ENCODE results near the gene H2AZ2.

H2AZ2 gene

DNA sequence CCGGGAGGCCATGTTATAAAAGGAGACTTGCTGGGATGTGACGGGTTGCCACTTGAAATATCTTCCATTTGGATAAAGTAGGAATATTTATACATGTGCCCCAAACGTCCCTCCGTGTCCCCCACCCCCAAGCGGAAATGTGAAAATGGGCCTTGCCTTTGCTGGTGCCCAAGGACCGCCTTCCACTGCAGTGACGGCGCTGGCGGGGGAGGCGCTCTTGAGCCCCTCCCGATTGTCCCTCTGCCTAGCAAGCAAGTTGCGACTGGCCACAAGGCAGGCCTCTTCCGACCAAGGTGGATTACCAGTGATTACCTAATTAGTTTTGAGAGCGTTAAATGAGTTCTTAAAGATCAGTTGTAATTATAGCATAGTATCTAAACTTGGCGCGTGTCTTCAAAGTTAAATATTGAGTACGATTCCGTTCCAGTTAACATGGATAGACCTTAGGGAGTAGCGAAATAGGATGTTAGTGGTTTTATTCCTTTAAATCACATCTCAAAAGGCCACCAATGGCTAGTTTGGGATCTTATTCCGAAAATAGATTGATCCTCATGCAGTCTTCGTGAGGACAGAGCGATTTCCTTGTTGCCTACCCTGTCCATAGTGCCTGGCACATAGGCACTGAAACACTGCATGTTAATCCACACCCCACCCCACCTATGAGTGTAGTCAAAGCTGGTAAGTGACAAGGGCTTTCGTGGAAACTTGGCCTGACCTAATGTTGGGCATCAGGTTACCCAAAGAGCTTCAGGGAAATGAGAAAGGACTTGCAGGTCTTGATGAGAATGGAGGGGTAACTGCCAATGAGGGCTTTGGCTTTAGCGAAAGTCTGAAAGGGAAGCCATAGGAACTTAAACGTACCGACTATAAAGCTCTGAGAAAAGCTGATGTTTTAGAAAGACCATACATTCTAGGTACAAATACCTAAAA, 50.3 kb downstream of the H2AZ2 start:
- TF ChIP-seq, protein P1, sequence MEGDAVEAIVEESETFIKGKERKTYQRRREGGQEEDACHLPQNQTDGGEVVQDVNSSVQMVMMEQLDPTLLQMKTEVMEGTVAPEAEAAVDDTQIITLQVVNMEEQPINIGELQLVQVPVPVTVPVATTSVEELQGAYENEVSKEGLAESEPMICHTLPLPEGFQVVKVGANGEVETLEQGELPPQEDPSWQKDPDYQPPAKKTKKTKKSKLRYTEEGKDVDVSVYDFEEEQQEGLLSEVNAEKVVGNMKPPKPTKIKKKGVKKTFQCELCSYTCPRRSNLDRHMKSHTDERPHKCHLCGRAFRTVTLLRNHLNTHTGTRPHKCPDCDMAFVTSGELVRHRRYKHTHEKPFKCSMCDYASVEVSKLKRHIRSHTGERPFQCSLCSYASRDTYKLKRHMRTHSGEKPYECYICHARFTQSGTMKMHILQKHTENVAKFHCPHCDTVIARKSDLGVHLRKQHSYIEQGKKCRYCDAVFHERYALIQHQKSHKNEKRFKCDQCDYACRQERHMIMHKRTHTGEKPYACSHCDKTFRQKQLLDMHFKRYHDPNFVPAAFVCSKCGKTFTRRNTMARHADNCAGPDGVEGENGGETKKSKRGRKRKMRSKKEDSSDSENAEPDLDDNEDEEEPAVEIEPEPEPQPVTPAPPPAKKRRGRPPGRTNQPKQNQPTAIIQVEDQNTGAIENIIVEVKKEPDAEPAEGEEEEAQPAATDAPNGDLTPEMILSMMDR (IDR thresholded peaks at IDR 0.05; ENCODE audit: insufficient read depth, low read depth, low read length, missing control alignments), result peak; percentile 47
- peak; percentile 97 for DNase-seq (ENCODE audit: low read depth)

DNA sequence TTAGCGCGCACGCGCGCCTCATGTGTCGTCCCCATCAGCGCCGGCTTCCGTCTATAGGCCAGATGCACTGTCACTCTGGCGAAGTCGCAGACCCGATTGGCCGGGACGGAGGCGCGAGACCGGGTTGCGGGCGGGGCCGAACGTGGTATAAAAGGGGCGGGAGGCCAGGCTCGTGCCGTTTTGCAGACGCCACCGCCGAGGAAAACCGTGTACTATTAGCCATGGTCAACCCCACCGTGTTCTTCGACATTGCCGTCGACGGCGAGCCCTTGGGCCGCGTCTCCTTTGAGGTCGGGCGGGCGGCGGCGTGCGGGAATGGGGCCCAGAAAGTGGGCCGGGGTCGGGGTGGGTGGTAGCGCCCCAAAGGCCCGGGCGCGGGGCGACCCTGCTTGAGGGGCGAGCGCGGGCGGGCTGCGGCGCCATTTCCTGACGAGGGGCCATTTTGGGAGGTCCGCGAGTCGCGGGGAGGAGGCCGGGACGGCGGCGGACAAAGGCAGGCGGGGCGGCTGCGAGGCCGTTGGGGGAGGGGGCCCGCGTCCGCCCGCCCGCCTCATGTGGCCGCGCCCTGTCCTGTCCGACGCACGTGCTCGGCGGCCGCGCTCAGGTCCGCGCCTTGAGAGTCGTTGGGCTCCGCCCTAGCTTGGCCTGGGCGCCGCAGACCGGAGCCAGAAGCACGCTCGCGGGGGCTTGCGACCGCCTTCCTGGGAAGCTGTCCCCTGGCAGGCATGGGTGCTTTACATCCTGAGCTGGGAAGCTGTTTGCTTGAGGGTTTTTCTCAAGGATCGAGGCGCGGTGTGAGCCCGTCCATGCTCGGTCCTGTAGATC, 51.2 kb downstream of the H2AZ2 start, which contains the start of gene PPIA:
Gene PPIA (plus strand): TSS at position 178 of the 825 bp plus-strand sequence. CDS start 44 bp downstream, at position 222.
- H3K4me3 ChIP-seq (ENCODE audit: low read length), result peak within 1 kb of the TSS; percentile 97
- DNase-seq (ENCODE audit: low read depth), result peak; percentile 99
- TF ChIP-seq, protein P1 (IDR thresholded peaks at IDR 0.05; ENCODE audit: insufficient read depth, low read depth, low read length, missing control alignments), result no peak

More for the DNA sequence above, 50.3 kb downstream of the H2AZ2 start:
- H3K4me3 ChIP-seq (ENCODE audit: low read length), result peak overlapping the region; percentile 97

DNA sequence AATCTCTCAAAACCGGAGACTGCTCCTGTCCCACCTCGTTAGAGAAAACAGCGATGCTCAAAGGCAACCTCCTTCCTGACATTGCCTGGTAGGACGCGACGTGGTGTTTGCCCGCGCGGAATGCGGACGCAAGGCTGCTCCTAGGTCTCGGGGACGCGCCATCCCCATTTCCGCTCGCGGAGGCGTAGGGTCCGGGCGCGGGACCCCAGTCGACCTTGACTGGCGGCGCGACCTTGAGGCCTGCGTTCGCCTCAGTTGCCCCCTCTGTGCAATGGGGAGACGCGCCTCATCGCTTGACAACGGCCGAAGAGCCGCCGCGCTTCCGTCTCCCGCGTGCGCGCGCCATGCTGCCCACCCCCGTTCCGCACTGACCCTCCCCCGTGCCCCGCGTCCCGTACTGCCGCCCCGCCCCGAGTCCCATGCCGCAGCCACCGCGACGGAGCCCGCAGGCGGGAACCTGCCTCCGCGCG, 51.8 kb downstream of the H2AZ2 start:
- peak overlapping the region; percentile 78 for H3K4me3 ChIP-seq (ENCODE audit: low read length)
- TF ChIP-seq, protein P1 (IDR thresholded peaks at IDR 0.05; ENCODE audit: insufficient read depth, low read depth, low read length, missing control alignments), result no peak
- DNase-seq (ENCODE audit: low read depth), result peak; percentile 47

DNA sequence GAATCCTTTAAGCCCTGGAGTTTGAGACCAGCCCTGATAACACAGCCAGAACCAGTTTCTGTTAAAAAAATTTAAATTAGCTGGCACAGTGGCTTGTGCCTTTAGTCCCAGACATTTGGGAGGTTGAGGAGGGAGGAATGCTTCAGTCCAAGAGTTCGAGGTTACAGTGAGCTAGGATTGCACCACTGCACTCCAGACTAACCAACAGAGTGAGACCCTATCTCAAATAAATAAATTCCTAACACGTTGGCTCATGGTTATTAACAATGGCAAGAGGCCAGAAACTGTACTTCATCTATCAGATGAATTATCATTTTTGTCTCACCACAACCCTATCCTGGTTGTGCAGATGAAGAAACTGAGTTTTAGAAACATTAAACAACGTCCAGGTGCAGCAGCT, 53.6 kb downstream of the H2AZ2 start:
- TF ChIP-seq, protein P1 (IDR thresholded peaks at IDR 0.05; ENCODE audit: insufficient read depth, low read depth, low read length, missing control alignments), result no peak
- no peak for DNase-seq (ENCODE audit: low read depth)
- H3K4me3 ChIP-seq (ENCODE audit: low read length), result no peak overlapping the region

DNA sequence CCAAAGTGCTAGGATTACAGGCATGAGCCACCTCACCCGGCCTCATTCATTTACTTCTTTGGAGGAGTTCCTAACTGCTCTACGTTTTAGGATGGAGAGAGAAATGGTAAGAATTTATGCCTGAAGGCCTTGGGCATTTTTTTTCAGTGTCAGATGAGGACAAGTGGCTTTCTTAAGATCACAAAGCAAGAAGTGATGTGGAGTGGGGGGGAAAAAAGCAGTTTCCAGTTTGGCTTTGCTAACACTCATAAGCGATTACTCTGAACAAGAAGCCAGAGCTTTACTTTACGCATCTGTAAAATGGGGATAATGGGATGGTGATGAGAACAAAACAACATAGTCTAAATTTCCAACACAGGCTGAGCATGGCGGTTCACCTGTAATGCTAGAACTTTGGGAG, 54.0 kb downstream of the H2AZ2 start:
- TF ChIP-seq, protein P1 (IDR thresholded peaks at IDR 0.05; ENCODE audit: insufficient read depth, low read depth, low read length, missing control alignments), result no peak
- no peak overlapping the region for H3K4me3 ChIP-seq (ENCODE audit: low read length)
- no peak for DNase-seq (ENCODE audit: low read depth)

DNA sequence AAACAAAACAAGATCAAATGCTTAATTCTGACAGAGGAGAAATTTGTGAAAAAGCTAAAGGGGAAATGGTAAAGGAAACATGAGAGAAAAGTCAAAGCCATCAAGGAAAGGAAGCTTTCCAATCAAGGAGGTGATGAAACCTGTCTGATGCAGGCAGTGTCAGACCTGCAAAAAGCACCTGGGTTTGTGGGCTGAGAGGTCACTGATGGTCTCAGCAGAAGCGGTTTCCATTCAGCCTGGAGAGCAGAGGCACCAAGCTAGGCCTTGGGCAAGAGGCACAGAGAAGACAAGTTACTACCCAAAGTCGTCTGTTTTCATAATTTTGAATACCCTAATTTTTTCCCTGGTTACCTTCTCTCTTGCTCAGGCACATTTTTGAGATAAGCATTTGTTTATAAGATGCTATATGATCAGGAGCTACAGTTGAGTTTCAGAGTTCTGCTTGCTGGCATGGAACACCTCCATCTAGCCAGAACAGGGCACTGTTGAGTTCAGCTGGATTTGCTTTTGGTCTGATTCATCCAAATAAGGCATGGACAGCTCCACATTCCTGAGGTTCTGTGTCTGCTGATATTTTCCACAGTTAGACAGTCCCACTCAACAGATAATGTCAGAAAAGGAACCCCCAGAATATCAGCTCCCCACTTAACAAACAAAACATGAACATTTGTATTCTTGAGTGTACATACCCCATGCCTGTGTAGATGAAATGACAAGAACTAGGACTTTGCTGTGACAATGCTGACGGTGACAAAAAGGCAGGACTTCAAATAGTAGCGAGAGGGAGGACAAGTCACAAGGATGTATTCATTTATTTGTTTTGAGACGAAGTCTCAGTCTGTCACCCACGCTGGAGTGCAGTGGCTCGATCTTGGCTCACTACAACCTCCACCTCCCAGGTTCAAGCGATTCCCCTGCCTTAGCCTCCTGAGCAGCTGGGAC, 56.3 kb downstream of the H2AZ2 start:
- DNase-seq (ENCODE audit: low read depth), result peak; percentile 35
- H3K4me3 ChIP-seq (ENCODE audit: low read length), result no peak overlapping the region
- TF ChIP-seq, protein P1 (IDR thresholded peaks at IDR 0.05; ENCODE audit: insufficient read depth, low read depth, low read length, missing control alignments), result no peak

Data from epithelial cell of esophagus (primary cell).